Measurements from ENCODE around the gene ZDHHC11B.

DNA sequence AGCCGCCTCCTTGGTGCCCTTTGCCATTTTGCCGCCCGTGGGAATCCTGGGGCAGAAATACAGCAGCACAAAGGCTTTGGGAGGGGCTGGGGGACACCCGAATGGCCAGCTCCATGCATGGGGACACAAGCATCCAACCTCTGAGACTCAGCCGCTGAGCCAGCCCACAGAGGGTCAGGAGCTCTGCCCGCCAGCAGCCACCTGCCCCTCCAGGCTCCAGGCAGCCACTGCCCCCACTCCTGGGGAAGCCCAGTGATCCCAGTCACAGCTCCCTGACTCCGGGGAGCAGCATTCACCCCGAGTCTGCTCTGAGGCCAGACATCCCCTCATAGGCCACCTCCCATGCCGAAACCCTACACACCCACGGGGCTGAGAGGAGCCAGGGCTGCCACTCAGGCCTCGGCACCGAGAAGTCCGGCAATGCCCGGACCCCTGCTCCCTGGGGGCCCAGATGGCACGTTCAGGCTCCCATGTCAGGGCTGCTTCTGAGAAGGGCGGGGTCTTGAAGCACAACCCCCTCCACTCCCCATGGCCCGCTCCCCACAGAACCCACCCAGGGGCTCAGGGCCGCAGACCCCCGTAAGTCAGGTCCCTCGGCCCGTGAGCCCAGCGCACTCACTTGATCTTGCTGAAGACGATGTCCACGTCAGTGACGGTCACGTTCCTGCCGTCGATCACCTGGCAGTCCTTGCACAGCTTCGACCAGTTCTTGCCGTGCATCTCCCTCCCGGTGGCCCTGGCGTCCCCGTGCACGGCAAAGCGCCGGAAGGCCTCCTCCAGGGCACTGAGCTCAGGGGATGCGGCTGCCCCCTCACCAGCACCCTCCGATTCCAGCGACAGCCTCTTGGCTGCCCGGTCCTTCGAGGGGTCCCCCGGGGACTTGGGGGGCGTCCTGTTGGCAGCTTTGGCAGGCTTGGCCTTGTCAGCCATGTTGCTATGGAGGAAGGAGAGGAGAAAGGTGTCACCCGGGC is 107.1 kb downstream of the ZDHHC11B start:
- TF ChIP-seq, protein P1, sequence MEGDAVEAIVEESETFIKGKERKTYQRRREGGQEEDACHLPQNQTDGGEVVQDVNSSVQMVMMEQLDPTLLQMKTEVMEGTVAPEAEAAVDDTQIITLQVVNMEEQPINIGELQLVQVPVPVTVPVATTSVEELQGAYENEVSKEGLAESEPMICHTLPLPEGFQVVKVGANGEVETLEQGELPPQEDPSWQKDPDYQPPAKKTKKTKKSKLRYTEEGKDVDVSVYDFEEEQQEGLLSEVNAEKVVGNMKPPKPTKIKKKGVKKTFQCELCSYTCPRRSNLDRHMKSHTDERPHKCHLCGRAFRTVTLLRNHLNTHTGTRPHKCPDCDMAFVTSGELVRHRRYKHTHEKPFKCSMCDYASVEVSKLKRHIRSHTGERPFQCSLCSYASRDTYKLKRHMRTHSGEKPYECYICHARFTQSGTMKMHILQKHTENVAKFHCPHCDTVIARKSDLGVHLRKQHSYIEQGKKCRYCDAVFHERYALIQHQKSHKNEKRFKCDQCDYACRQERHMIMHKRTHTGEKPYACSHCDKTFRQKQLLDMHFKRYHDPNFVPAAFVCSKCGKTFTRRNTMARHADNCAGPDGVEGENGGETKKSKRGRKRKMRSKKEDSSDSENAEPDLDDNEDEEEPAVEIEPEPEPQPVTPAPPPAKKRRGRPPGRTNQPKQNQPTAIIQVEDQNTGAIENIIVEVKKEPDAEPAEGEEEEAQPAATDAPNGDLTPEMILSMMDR (IDR thresholded peaks at IDR 0.05), result no peak
- TF ChIP-seq POLR2A (IDR thresholded peaks at IDR 0.05), result no peak
